ENCODE measurements around the gene LOX. TPM values are rescaled to one million over a fixed set of nuclear protein-coding genes. Genes with fewer than 3 reads are reported as not detected.

LOX gene
- total RNA-seq, 1 experiment from 2014 or later, result 8.7 TPM

- Mint-ChIP-seq H3K27ac (ENCODE audit: unreplicated experiment) (no peak overlapping the region), H3K36me3 (ENCODE audit: insufficient read depth, unreplicated experiment) (peaks cover 21% of the 10 kb centered on the region), H3K4me3 (ENCODE audit: low read depth, unreplicated experiment) (no peak overlapping the region), H3K9me3 (ENCODE audit: low read depth, unreplicated experiment) (no peaks in the 10 kb centered on the region), H3K4me1 (ENCODE audit: low read depth, unreplicated experiment) (peaks cover 15% of the 10 kb centered on the region), H3K27me3 (ENCODE audit: unreplicated experiment) (no peaks in the 10 kb centered on the region)
- BruUV-seq (replicated peaks), result no TSS peak
- no peak for DNase-seq
- intact Hi-C loops (cut with micrococcal nuclease; ENCODE audit: unreplicated experiment), result no loop called here
- CTCF ChIA-PET, result no interaction called here
- TF ChIP-seq CTCF (IDR thresholded peaks at IDR 0.05; ENCODE audit: unreplicated experiment), result no peak
Observed at GRCh38 chr5:122073018-122073417, 5.0 kb downstream of the LOX start.

GRCh38 chr5:122067390-122067789, 10.7 kb downstream of the LOX start:
- Mint-ChIP-seq H3K4me3 (ENCODE audit: low read depth, unreplicated experiment) (no peak overlapping the region), H3K4me1 (ENCODE audit: low read depth, unreplicated experiment) (peaks cover 11% of the 10 kb centered on the region), H3K36me3 (ENCODE audit: insufficient read depth, unreplicated experiment) (peaks cover 4% of the 10 kb centered on the region), H3K27ac (ENCODE audit: unreplicated experiment) (peak overlapping the region; percentile 4), H3K9me3 (ENCODE audit: low read depth, unreplicated experiment) (no peaks in the 10 kb centered on the region), H3K27me3 (ENCODE audit: unreplicated experiment) (no peaks in the 10 kb centered on the region)
- DNase-seq, result no peak
- TF ChIP-seq CTCF (IDR thresholded peaks at IDR 0.05; ENCODE audit: unreplicated experiment), result no peak
- BruUV-seq (replicated peaks), result no TSS peak
- intact Hi-C loops (cut with micrococcal nuclease; ENCODE audit: unreplicated experiment), result no loop called here
- CTCF ChIA-PET, result interaction anchor here (0.6 kb wide), 1 partner anchor 328 kb away, joined by 4 read pairs; no protein-coding TSS in a partner anchor

- no peak overlapping the region for H3K27ac Mint-ChIP-seq (ENCODE audit: unreplicated experiment)
- H3K27me3 Mint-ChIP-seq (ENCODE audit: unreplicated experiment), result no peaks in the 10 kb centered on the region
- peaks cover 4% of the 10 kb centered on the region for H3K36me3 Mint-ChIP-seq (ENCODE audit: insufficient read depth, unreplicated experiment)
- no peak for TF ChIP-seq CTCF (IDR thresholded peaks at IDR 0.05; ENCODE audit: unreplicated experiment)
- no peaks in the 10 kb centered on the region for H3K9me3 Mint-ChIP-seq (ENCODE audit: low read depth, unreplicated experiment)
- CTCF ChIA-PET, result no interaction called here
- peaks cover 16% of the 10 kb centered on the region for H3K4me1 Mint-ChIP-seq (ENCODE audit: low read depth, unreplicated experiment)
- intact Hi-C loops (cut with micrococcal nuclease; ENCODE audit: unreplicated experiment), result no loop called here
- DNase-seq, result no peak
- BruUV-seq (replicated peaks), result no TSS peak
- H3K4me3 Mint-ChIP-seq (ENCODE audit: low read depth, unreplicated experiment), result no peak overlapping the region
Observed at GRCh38 chr5:122064992-122065391, 13.1 kb downstream of the LOX start.

GRCh38 chr5:122063836-122064235, 14.2 kb downstream of the LOX start:
- Mint-ChIP-seq H3K27ac (ENCODE audit: unreplicated experiment) (no peak overlapping the region), H3K9me3 (ENCODE audit: low read depth, unreplicated experiment) (no peaks in the 10 kb centered on the region), H3K36me3 (ENCODE audit: insufficient read depth, unreplicated experiment) (peaks cover 4% of the 10 kb centered on the region), H3K4me3 (ENCODE audit: low read depth, unreplicated experiment) (no peak overlapping the region), H3K27me3 (ENCODE audit: unreplicated experiment) (no peaks in the 10 kb centered on the region), H3K4me1 (ENCODE audit: low read depth, unreplicated experiment) (peaks cover 16% of the 10 kb centered on the region)
- DNase-seq, result no peak
- no peak for TF ChIP-seq CTCF (IDR thresholded peaks at IDR 0.05; ENCODE audit: unreplicated experiment)
- CTCF ChIA-PET, result no interaction called here
- no TSS peak for BruUV-seq (replicated peaks)
- intact Hi-C loops (cut with micrococcal nuclease; ENCODE audit: unreplicated experiment), result no loop called here

Data from Calu3 (cell line).